Endodermal cell (in vitro differentiated cells): Measurements from ENCODE around the gene TRIM46. TPM values are rescaled to one million over a fixed set of nuclear protein-coding genes. Genes with fewer than 3 reads are reported as not detected.
A peak's percentile ranks its signal among the peaks of the same experiment; 100 is the strongest.
"Not testable (repeated sequence)": the region's sequence is repeated elsewhere in the genome, so short reads cannot be mapped to it uniquely, and the experiment has no call there.

Experiments
- DNase-seq: peaks from one replicate; pipeline ENCODE4 v3.0.0-alpha.2; 2017
- H3K27ac ChIP-seq: 2 replicates; pipeline ENCODE4 v1.5.1; 2013; ENCODE audit warnings: mild to moderate bottlenecking, low read depth, low read length, moderate library complexity
- H3K27me3 ChIP-seq: 2 replicates; pipeline ENCODE4 v1.6.1; 2013; ENCODE audit warnings: mild to moderate bottlenecking, low read length, moderate library complexity; ENCODE audit not compliant: insufficient read depth, control insufficient read depth, poor library complexity, severe bottlenecking
- H3K36me3 ChIP-seq: 2 replicates; pipeline ENCODE4 v1.7.0; 2013; ENCODE audit warnings: mild to moderate bottlenecking, low read length, moderate library complexity; ENCODE audit not compliant: control insufficient read depth, insufficient read depth
- H3K4me1 ChIP-seq: one replicate; pipeline ENCODE4 v1.7.0; 2013; ENCODE audit warnings: low read length; ENCODE audit not compliant: control insufficient read depth, insufficient read depth
- H3K4me3 ChIP-seq: 2 replicates; pipeline ENCODE4 v1.5.1; 2013; ENCODE audit warnings: mild to moderate bottlenecking, low read length, moderate library complexity
- H3K9ac ChIP-seq: 2 replicates; pipeline ENCODE4 v1.6.1; 2013; ENCODE audit warnings: mild to moderate bottlenecking, low read length, moderate library complexity; ENCODE audit not compliant: poor library complexity, severe bottlenecking; ENCODE audit errors: extremely low read depth
- H3K9me3 ChIP-seq: 2 replicates; pipeline ENCODE4 v1.6.1; 2013; ENCODE audit warnings: mild to moderate bottlenecking, low read length, moderate library complexity; ENCODE audit not compliant: control insufficient read depth
- H3K27ac Mint-ChIP-seq: 2 replicates; pipeline ENCODE4 v1.8.0; 2020; ENCODE audit warnings: mixed read lengths
- H3K27me3 Mint-ChIP-seq: 2 replicates; pipeline ENCODE4 v1.8.0; 2021; ENCODE audit warnings: mild to moderate bottlenecking, mixed read lengths; ENCODE audit not compliant: insufficient read depth
- H3K36me3 Mint-ChIP-seq: 2 replicates; pipeline ENCODE4 v1.8.0; 2020; ENCODE audit warnings: low read depth, mixed read lengths
- H3K4me1 Mint-ChIP-seq: 2 replicates; pipeline ENCODE4 v1.8.0; 2020; ENCODE audit warnings: mixed read lengths
- H3K4me3 Mint-ChIP-seq: 2 replicates; pipeline ENCODE4 v1.8.0; 2020; ENCODE audit warnings: mild to moderate bottlenecking, moderate library complexity, mixed read lengths
- H3K9me3 Mint-ChIP-seq: 2 replicates; pipeline ENCODE4 v1.8.0; 2020; ENCODE audit warnings: mild to moderate bottlenecking, mixed read lengths
- CTCF ChIP-seq: fragments of 200-600 bp; sonication (generic); conservative IDR thresholded peaks from 2 replicates; pipeline ENCODE4 v1.5.0; 2021; ENCODE audit warnings: antibody characterized with exemption, mild to moderate bottlenecking
- WGBS, 2 experiments: methylation state at CpG; one replicate each; pipeline versions ENCODE4 v1.1.5 to v1.1.7; 2013; ENCODE audit warnings: missing lambda C conversion rate in 2 of 2, mixed read lengths in 1 of 2; ENCODE audit not compliant: insufficient coverage in 1 of 2, insufficient read length in 1 of 2; 5-methylcytosine and 5-hydroxymethylcytosine counted together
- total RNA-seq, 2 donors: library from RNA; stranded (reverse); fragmentation: NEBNext Ultra II Directional in 1 of 2; extraction: Animal tissue kit (Norgen Biotek cat#: 25700) in 1 of 2; gene quantifications; 2 replicates in 1 of 2; 3 replicates in 1 of 2; pipeline ENCODE4 v1.2.1, GENCODE V29; 2021

TRIM46 gene
- total RNA-seq, 2 donors from 2014 or later = 5.1 to 7.1 TPM

- Histone ChIP-seq H3K36me3 (peaks cover 9% of the 10 kb centered on the region), H3K27ac (no peak overlapping the region), H3K27me3 (no peaks in the 10 kb centered on the region), H3K9me3 (no peaks in the 10 kb centered on the region), H3K9ac (no peak overlapping the region), H3K4me3 (peak overlapping the region; percentile 93), H3K4me1 (peaks cover 5% of the 10 kb centered on the region)
- Mint-ChIP-seq H3K4me3 (peak overlapping the region; percentile 89), H3K9me3 (no peaks in the 10 kb centered on the region), H3K4me1 (peaks cover 24% of the 10 kb centered on the region), H3K27me3 (no peaks in the 10 kb centered on the region), H3K27ac (no peak overlapping the region), H3K36me3 (peaks cover 10% of the 10 kb centered on the region)
- WGBS, 2 experiments = 88 to 94% methylated on average over 2 to 4 of the region's 4 CpGs
- no peak for DNase-seq
- TF ChIP-seq CTCF = no peak
Observed at GRCh38 chr1:155210314-155211104, 36.9 kb downstream of the TRIM46 start.

- not testable (repeated sequence) for H3K9me3 ChIP-seq, H3K36me3 ChIP-seq, H3K9me3 Mint-ChIP-seq, H3K27me3 ChIP-seq, H3K27ac ChIP-seq, H3K27ac Mint-ChIP-seq, H3K4me1 ChIP-seq, H3K36me3 Mint-ChIP-seq, H3K9ac ChIP-seq, H3K27me3 Mint-ChIP-seq, H3K4me3 ChIP-seq, DNase-seq, H3K4me3 Mint-ChIP-seq
- peaks cover 24% of the 10 kb centered on the region for H3K4me1 Mint-ChIP-seq
- WGBS, 2 experiments = 93 to 98% methylated on average over 7 to 13 of the region's 13 CpGs
Observed at GRCh38 chr1:155211381-155212050, 37.9 kb downstream of the TRIM46 start.

GRCh38 chr1:155212051-155212440 lies 38.4 kb downstream of the TRIM46 start:
- H3K4me1 ChIP-seq, H3K9me3 Mint-ChIP-seq, H3K27me3 ChIP-seq, H3K27me3 Mint-ChIP-seq, H3K9ac ChIP-seq, H3K4me3 ChIP-seq, H3K4me3 Mint-ChIP-seq, H3K9me3 ChIP-seq, H3K27ac ChIP-seq, H3K36me3 Mint-ChIP-seq, H3K27ac Mint-ChIP-seq, H3K36me3 ChIP-seq, DNase-seq: not testable (repeated sequence)
- H3K4me1 Mint-ChIP-seq = peaks cover 21% of the 10 kb centered on the region
- 95% methylated on average over 5 of the region's 7 CpGs; no CpG with 5 or more reads in 1 of the 2 experiments for WGBS, 2 experiments

- H3K27me3 ChIP-seq, H3K9me3 Mint-ChIP-seq, H3K4me3 Mint-ChIP-seq, H3K27ac ChIP-seq, H3K9ac ChIP-seq, H3K27ac Mint-ChIP-seq, H3K27me3 Mint-ChIP-seq, H3K4me3 ChIP-seq, H3K4me1 ChIP-seq, H3K36me3 Mint-ChIP-seq, H3K4me1 Mint-ChIP-seq, H3K9me3 ChIP-seq, H3K36me3 ChIP-seq, DNase-seq: not testable (repeated sequence)
- 95% methylated on average over 3 of the region's 10 CpGs; no CpG with 5 or more reads in 1 of the 2 experiments for WGBS, 2 experiments
Observed at GRCh38 chr1:155214702-155215101, 41.1 kb downstream of the TRIM46 start.
